H1 (cell line): ENCODE measurements around the gene ROGDI. TPM values are rescaled to one million over a fixed set of nuclear protein-coding genes. Genes with fewer than 3 reads are reported as not detected.

Source experiments
- CTCF ChIA-PET: fragments of 300-600 bp; sonication (Branson Sonifier 250); formaldehyde crosslinking; loops from one replicate; lab custom pipeline; 2021; ENCODE audit not compliant: partially characterized antibody; lab: Charles Lee
- POLR2A ChIA-PET: fragments of 300-600 bp; sonication (Branson Sonifier 250); formaldehyde crosslinking; loops from one replicate; lab custom pipeline; 2021; ENCODE audit warnings: inconsistent platforms; ENCODE audit not compliant: partially characterized antibody; lab: Charles Lee
- DNase-seq, 2 experiments: peaks; one replicate each; pipeline versions ENCODE4 v3.0.0 to v3.0.0-alpha.2; 2010 to 2022; ENCODE audit warnings: low spot score in 2 of 2, low read depth in 1 of 2, mixed read lengths in 1 of 2
- FAIRE-seq: peaks from 2 replicates; lab custom pipeline; 2011; peaks lifted over from hg19 to GRCh38; lab: Jason Lieb, UNC
- H2AFZ ChIP-seq: 2 replicates; pipeline ENCODE4 v1.8.1; 2012; ENCODE audit warnings: low read length, inconsistent platforms
- H2AK5ac ChIP-seq: 2 replicates; pipeline ENCODE4 v1.6.1; 2013; ENCODE audit warnings: low read depth, low read length
- H2BK120ac ChIP-seq: replicated peaks from 2 replicates; pipeline ENCODE3; 2013; ENCODE audit warnings: low read depth, low read length, inconsistent platforms
- H2BK12ac ChIP-seq: 2 replicates; pipeline ENCODE4 v1.6.1; 2013; ENCODE audit warnings: low read depth, low read length
- H2BK15ac ChIP-seq: 2 replicates; pipeline ENCODE4 v1.6.1; 2013; ENCODE audit warnings: low read length
- H2BK20ac ChIP-seq: 2 replicates; pipeline ENCODE4 v1.6.1; 2013; ENCODE audit warnings: low read length
- H2BK5ac ChIP-seq: 2 replicates; pipeline ENCODE4 v1.6.1; 2013; ENCODE audit warnings: low read depth, low read length
- H3K14ac ChIP-seq: 2 replicates; pipeline ENCODE4 v1.6.1; 2013; ENCODE audit warnings: inconsistent platforms; ENCODE audit not compliant: insufficient read length
- H3K18ac ChIP-seq: 2 replicates; pipeline ENCODE4 v1.6.1; 2013; ENCODE audit warnings: low read length; ENCODE audit errors: extremely low read depth
- H3K23ac ChIP-seq: 2 replicates; pipeline ENCODE4 v1.6.1; 2013; ENCODE audit warnings: inconsistent platforms; ENCODE audit not compliant: insufficient read length
- H3K23me2 ChIP-seq: 2 replicates; pipeline ENCODE4 v1.6.1; 2013; ENCODE audit warnings: low read depth, low read length
- H3K27ac ChIP-seq: 2 replicates; pipeline ENCODE4 v1.6.1; 2011; ENCODE audit warnings: low read depth, low read length, inconsistent platforms
- H3K27me3 ChIP-seq, 4 experiments: replicated peaks in 1 of 4; 1 replicate in 1 of 4; 2 replicates in 3 of 4; pipeline versions ENCODE4 v1.6.1 to v1.8.1; 2011 to 2013; ENCODE audit warnings: low read length in 3 of 4, mild to moderate bottlenecking in 3 of 4, inconsistent platforms in 2 of 4, mixed read lengths in 2 of 4, moderate library complexity in 1 of 4; ENCODE audit not compliant: control insufficient read depth in 3 of 4, insufficient read depth in 3 of 4; ENCODE audit errors: extremely low read depth in 1 of 4
- H3K36me3 ChIP-seq, 4 experiments: 2 replicates each; pipeline versions ENCODE4 v1.6.1 to v1.8.1; 2011 to 2013; ENCODE audit warnings: mild to moderate bottlenecking in 4 of 4, low read length in 3 of 4, moderate library complexity in 2 of 4, control low read depth in 1 of 4, inconsistent platforms in 1 of 4; ENCODE audit not compliant: insufficient read depth in 4 of 4, control insufficient read depth in 2 of 4
- H3K4ac ChIP-seq: replicated peaks from 2 replicates; pipeline ENCODE3; 2013; ENCODE audit warnings: low read length, low read depth, mixed read lengths, inconsistent platforms; ENCODE audit not compliant: insufficient read length
- H3K4me1 ChIP-seq, 4 experiments: replicated peaks in 1 of 4; 1 replicate in 1 of 4; 2 replicates in 3 of 4; pipeline versions ENCODE4 v1.6.1 to v1.8.1; 2011 to 2013; ENCODE audit warnings: low read length in 3 of 4, inconsistent platforms in 2 of 4, mixed read lengths in 1 of 4; ENCODE audit not compliant: insufficient read depth in 4 of 4, control insufficient read depth in 3 of 4
- H3K4me2 ChIP-seq, 2 experiments: 2 replicates each; pipeline versions ENCODE4 v1.6.1 to v1.8.1; 2011 to 2013; ENCODE audit warnings: low read depth in 2 of 2, low read length in 2 of 2, control low read depth in 1 of 2, inconsistent platforms in 1 of 2, mild to moderate bottlenecking in 1 of 2; ENCODE audit not compliant: insufficient read depth in 1 of 2
- H3K4me3 ChIP-seq, 4 experiments: fragments of 200-600, 300-600 bp in 1 of 4; sonication (generic), shearing (Covaris generic), sonication (Bioruptor Twin) in 1 of 4; 2 replicates each; pipeline versions ENCODE4 v1.5.1 to v1.8.1; 2011 to 2016; ENCODE audit warnings: low read length in 4 of 4, low read depth in 3 of 4, control low read depth in 2 of 4, inconsistent platforms in 2 of 4, mild to moderate bottlenecking in 2 of 4, mixed read lengths in 1 of 4, moderate library complexity in 1 of 4; ENCODE audit not compliant: insufficient read depth in 2 of 4; ENCODE audit errors: extremely low read depth in 1 of 4
- H3K56ac ChIP-seq: replicated peaks from 2 replicates; pipeline ENCODE3; 2013; ENCODE audit warnings: low read depth, mild to moderate bottlenecking, mixed read lengths, low read length, inconsistent platforms; ENCODE audit not compliant: insufficient read length
- H3K79me1 ChIP-seq: 2 replicates; pipeline ENCODE4 v1.6.1; 2013; ENCODE audit warnings: low read depth, low read length, control low read depth
- H3K79me2 ChIP-seq, 2 experiments: 2 replicates each; pipeline versions ENCODE4 v1.6.1 to v1.8.1; 2012 to 2013; ENCODE audit warnings: low read length in 2 of 2, mild to moderate bottlenecking in 2 of 2, inconsistent platforms in 1 of 2; ENCODE audit not compliant: insufficient read depth in 2 of 2, control insufficient read depth in 1 of 2
- H3K9ac ChIP-seq, 4 experiments: replicated peaks in 1 of 4; 1 replicate in 1 of 4; 2 replicates in 3 of 4; pipeline versions ENCODE4 v1.6.1 to v1.8.1; 2011 to 2013; ENCODE audit warnings: low read depth in 3 of 4, low read length in 3 of 4, control low read depth in 2 of 4, mild to moderate bottlenecking in 2 of 4, moderate library complexity in 2 of 4, inconsistent platforms in 1 of 4; ENCODE audit errors: extremely low read depth in 1 of 4
- H3K9me3 ChIP-seq, 2 experiments: 2 replicates each; pipeline versions ENCODE4 v1.6.1 to v1.8.1; 2012 to 2013; ENCODE audit warnings: mild to moderate bottlenecking in 2 of 2, moderate library complexity in 2 of 2, control low read depth in 1 of 2, inconsistent platforms in 1 of 2, low read depth in 1 of 2, low read length in 1 of 2, mixed read lengths in 1 of 2; ENCODE audit not compliant: insufficient read depth in 2 of 2
- H4K20me1 ChIP-seq, 2 experiments: replicated peaks in 1 of 2; 2 replicates each; pipeline versions ENCODE3 to v1.8.1; 2011 to 2013; ENCODE audit warnings: inconsistent platforms in 2 of 2, low read length in 2 of 2, mild to moderate bottlenecking in 1 of 2; ENCODE audit not compliant: insufficient read depth in 2 of 2, control insufficient read depth in 1 of 2
- H4K5ac ChIP-seq: 2 replicates; pipeline ENCODE4 v1.6.1; 2013; ENCODE audit warnings: low read length, low read depth, mixed read lengths, inconsistent platforms; ENCODE audit not compliant: insufficient read length
- H4K8ac ChIP-seq: 2 replicates; pipeline ENCODE4 v1.8.0; 2013; ENCODE audit warnings: mild to moderate bottlenecking, moderate library complexity, low read length, inconsistent platforms; ENCODE audit not compliant: insufficient read depth; ENCODE audit errors: extremely low read depth
- H4K91ac ChIP-seq: replicated peaks from 2 replicates; pipeline ENCODE3; 2013; ENCODE audit warnings: low read length, mixed read lengths, inconsistent platforms; ENCODE audit not compliant: insufficient read length
- ATF3 ChIP-seq: IDR thresholded peaks from 2 replicates; pipeline ENCODE4 v1.6.1; 2011; ENCODE audit warnings: low read depth, mild to moderate bottlenecking, low read length; ENCODE audit not compliant: insufficient read depth
- BRCA1 ChIP-seq: IDR thresholded peaks from 2 replicates; pipeline ENCODE4 v1.6.1; 2012; ENCODE audit warnings: low read depth, low read length, improper control_type of control experiment
- MAFK ChIP-seq: IDR thresholded peaks from 2 replicates; pipeline ENCODE4 v1.6.1; 2012; ENCODE audit warnings: low read depth, mild to moderate bottlenecking, improper control_type of control experiment, low read length
- NRF1 ChIP-seq: IDR thresholded peaks from 2 replicates; pipeline ENCODE4 v1.6.1; 2011; ENCODE audit warnings: mild to moderate bottlenecking, low read depth, low read length, improper control_type of control experiment
- PHF8 ChIP-seq: fragments of 200-600 bp; sonication (generic); conservative IDR thresholded peaks from 2 replicates; pipeline ENCODE4 v1.7.1; 2012; ENCODE audit warnings: low read depth, mild to moderate bottlenecking, inconsistent platforms, low read length, moderate library complexity
- RAD21 ChIP-seq, 2 experiments: IDR thresholded peaks in 1 of 2; conservative IDR thresholded peaks in 1 of 2; 2 replicates each; pipeline ENCODE4 v1.6.1; 2011; ENCODE audit warnings: low read depth in 2 of 2, low read length in 2 of 2, improper control_type of control experiment in 1 of 2, inconsistent platforms in 1 of 2, mild to moderate bottlenecking in 1 of 2, moderate library complexity in 1 of 2
- SAP30 ChIP-seq: fragments of 300-600 bp; sonication (generic); IDR thresholded peaks from 2 replicates; pipeline ENCODE4 v1.7.1; 2012; ENCODE audit warnings: low read length, moderate library complexity, mild to moderate bottlenecking, inconsistent platforms; ENCODE audit not compliant: insufficient read depth, insufficient replicate concordance
- SIN3A ChIP-seq, 2 experiments: IDR thresholded peaks in 1 of 2; conservative IDR thresholded peaks in 1 of 2; 2 replicates each; pipeline ENCODE4 v1.6.1; 2011 to 2012; ENCODE audit warnings: low read length in 2 of 2, improper control_type of control experiment in 1 of 2, low read depth in 1 of 2, mild to moderate bottlenecking in 1 of 2
- SIRT6 ChIP-seq: IDR thresholded peaks from one replicate; pipeline ENCODE4 v1.7.1; 2012; ENCODE audit warnings: low read length, inconsistent platforms
- WGBS, 2 experiments: shearing (Covaris generic) in 1 of 2; methylation state at CpG; one replicate each; pipeline versions ENCODE4 v1.1.6 to v1.1.7; 2013 to 2015; ENCODE audit warnings: low lambda C conversion rate in 2 of 2, mixed read lengths in 2 of 2, inconsistent platforms in 1 of 2, low coverage in 1 of 2, missing lambda C conversion rate in 1 of 2; ENCODE audit not compliant: insufficient replicate concordance in 2 of 2, insufficient coverage in 1 of 2, insufficient read length in 1 of 2; ENCODE audit errors: extremely low coverage in 1 of 2, missing lambda C conversion rate in 1 of 2; 5-methylcytosine and 5-hydroxymethylcytosine counted together
- polyA plus RNA-seq, 7 experiments: library from polyadenylated mRNA; depleted of rRNA in 3 of 7; stranded (reverse) in 5 of 7; unstranded in 2 of 7; fragments of >200 nt in 5 of 7; fragments of 200-250 nt in 2 of 7; gene quantifications; 1 replicate in 5 of 7; 2 replicates in 1 of 7; 4 replicates in 1 of 7; pipeline versions ENCODE4 v1.2.1 to v1.2.3, GENCODE V29; 2011 to 2013; ENCODE audit warnings: missing spikeins in 2 of 7, mixed read lengths in 2 of 7
- total RNA-seq: library from RNA; stranded (reverse); fragmentation: NEBNext Ultra II Directional; extraction: Animal tissue kit (Norgen Biotek cat#: 25700); gene quantifications from 2 replicates; pipeline ENCODE4 v1.2.1, GENCODE V29; 2021
- TF ChIP-seq, protein P1 (sequence below): IDR thresholded peaks from 2 replicates; pipeline ENCODE4 v1.6.1; 2012; ENCODE audit warnings: inconsistent platforms

Gene ROGDI
- total and polyA plus RNA-seq, 2 of the 8 experiments (the other 6 are each of a cell fraction or from before 2014, with no cell fraction given) = 27.4 to 68.4 TPM

DNA sequence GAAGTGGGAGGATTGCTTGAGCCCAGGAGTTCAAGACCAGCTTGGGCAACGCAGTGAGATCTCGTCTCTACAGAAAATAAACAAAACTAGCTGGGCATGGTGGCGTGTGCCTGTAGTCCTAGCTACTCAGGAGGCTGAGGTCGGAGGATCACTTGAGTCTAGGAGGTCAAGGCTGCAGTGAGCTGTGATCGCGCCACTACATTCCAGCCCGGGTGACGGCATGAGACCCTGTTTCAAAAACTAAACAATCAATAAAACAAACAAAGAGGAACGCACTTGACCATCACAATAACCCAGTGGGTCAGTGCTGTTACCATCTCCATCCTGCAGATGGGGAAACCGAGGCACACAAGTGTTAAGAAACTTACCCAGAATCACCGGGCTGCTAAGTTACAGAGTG lies 49.2 kb downstream of the ROGDI start:
- H3K18ac ChIP-seq = no peak overlapping the region
- no peaks in the 10 kb centered on the region for H3K4me1 ChIP-seq
- ChIA-PET CTCF (interaction anchor here (1.0 kb wide), 1 partner anchor 15 kb away, joined by 3 read pairs; no protein-coding TSS in a partner anchor), POLR2A (no interaction called here)
- no peak overlapping the region for H2BK5ac ChIP-seq
- 95% methylated on average over 11 of the region's 11 CpGs; no CpG with 5 or more reads in 1 of the 2 experiments for WGBS, 2 experiments
- no peak overlapping the region for H4K5ac ChIP-seq
- H3K27me3 ChIP-seq = no peaks in the 10 kb centered on the region
- H3K4ac ChIP-seq = no peak overlapping the region
- H3K79me1 ChIP-seq = no peaks in the 10 kb centered on the region; the same call in none of the 2 replicates
- no peaks in the 10 kb centered on the region for H3K23me2 ChIP-seq
- H3K23ac ChIP-seq = no peak overlapping the region
- FAIRE-seq (no peak), DNase-seq (no peak)
- no peak overlapping the region for H2BK12ac ChIP-seq
- no peak overlapping the region for H3K14ac ChIP-seq
- H2BK120ac ChIP-seq = no peak overlapping the region
- H3K27ac ChIP-seq = no peak overlapping the region
- H4K20me1 ChIP-seq = peaks cover 0 to 3% of the 10 kb centered on the region in 2 experiments
- H3K56ac ChIP-seq = no peak overlapping the region
- no peak overlapping the region for H2AFZ ChIP-seq
- H3K9ac ChIP-seq = no peak overlapping the region
- H3K4me2 ChIP-seq = no peak overlapping the region
- peaks cover 3 to 33% (median 25%) of the 10 kb centered on the region in 4 experiments; a peak in 6 of 8 replicates for H3K36me3 ChIP-seq
- H2BK20ac ChIP-seq = no peak overlapping the region
- H2AK5ac ChIP-seq = no peak overlapping the region
- H4K91ac ChIP-seq = no peak overlapping the region
- H4K8ac ChIP-seq = no peak overlapping the region
- no peak overlapping the region for H2BK15ac ChIP-seq
- no peaks in the 10 kb centered on the region for H3K79me2 ChIP-seq
- no peak overlapping the region for H3K4me3 ChIP-seq
- peaks cover 0 to 5% of the 10 kb centered on the region in 2 experiments; a peak in 1 of 4 replicates for H3K9me3 ChIP-seq
- no peak for TF ChIP-seq BRCA1
- no peak for TF ChIP-seq SIN3A (conservative IDR thresholded peaks at IDR 0.05 in 1 of 2, IDR thresholded peaks at IDR 0.05 in 1 of 2; ENCODE audit: low read depth in 1 of 2, low read length in 2 of 2)
- no peak for TF ChIP-seq ATF3
- TF ChIP-seq PHF8 = no peak
- no peak for TF ChIP-seq SAP30
- TF ChIP-seq, protein P1, sequence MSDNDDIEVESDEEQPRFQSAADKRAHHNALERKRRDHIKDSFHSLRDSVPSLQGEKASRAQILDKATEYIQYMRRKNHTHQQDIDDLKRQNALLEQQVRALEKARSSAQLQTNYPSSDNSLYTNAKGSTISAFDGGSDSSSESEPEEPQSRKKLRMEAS = no peak
- TF ChIP-seq SIRT6 = no peak
- TF ChIP-seq NRF1 = no peak
- no peak for TF ChIP-seq MAFK
- no peak for TF ChIP-seq RAD21 (IDR thresholded peaks at IDR 0.05 in 1 of 2, conservative IDR thresholded peaks at IDR 0.05 in 1 of 2; ENCODE audit: low read depth in 2 of 2, low read length in 2 of 2)
